Glutamatergic neuron (in vitro differentiated cells): ENCODE data around the gene VNN1. TPM values are rescaled to one million over a fixed set of nuclear protein-coding genes. Genes with fewer than 3 reads are reported as not detected.

Experiments used
- DNase-seq: peaks from one replicate; pipeline ENCODE4 v3.0.0; 2022
- H3K27ac Mint-ChIP-seq: one replicate; pipeline ENCODE4 v1.8.0; 2020; ENCODE audit warnings: mild to moderate bottlenecking, mixed read lengths, inconsistent platforms; ENCODE audit not compliant: unreplicated experiment
- H3K27me3 Mint-ChIP-seq: one replicate; pipeline ENCODE4 v1.8.0; 2020; ENCODE audit warnings: mild to moderate bottlenecking, moderate library complexity, mixed read lengths, inconsistent platforms; ENCODE audit not compliant: unreplicated experiment
- H3K36me3 Mint-ChIP-seq: one replicate; pipeline ENCODE4 v1.8.0; 2020; ENCODE audit warnings: mild to moderate bottlenecking, mixed read lengths, inconsistent platforms; ENCODE audit not compliant: unreplicated experiment
- H3K4me1 Mint-ChIP-seq: one replicate; pipeline ENCODE4 v1.8.0; 2020; ENCODE audit warnings: mild to moderate bottlenecking, low read depth, mixed read lengths, inconsistent platforms; ENCODE audit not compliant: unreplicated experiment
- H3K4me3 Mint-ChIP-seq: one replicate; pipeline ENCODE4 v1.8.0; 2020; ENCODE audit warnings: mild to moderate bottlenecking, mixed read lengths, inconsistent platforms; ENCODE audit not compliant: unreplicated experiment
- H3K9me3 Mint-ChIP-seq: one replicate; pipeline ENCODE4 v1.8.0; 2020; ENCODE audit warnings: mild to moderate bottlenecking, moderate library complexity, mixed read lengths, inconsistent platforms; ENCODE audit not compliant: unreplicated experiment
- total RNA-seq: library from RNA; stranded (reverse); fragmentation: NEBNext Ultra II Directional; extraction: Animal tissue kit (Norgen Biotek cat#: 25700); gene quantifications from one replicate; pipeline ENCODE4 v1.2.1, GENCODE V29; 2021; ENCODE audit not compliant: unreplicated experiment
- TF ChIP-seq, protein P1 (sequence below): fragments of 200-600 bp; sonication (generic); IDR thresholded peaks from one replicate; pipeline ENCODE4 v1.5.0; 2021; ENCODE audit not compliant: partially characterized antibody, unreplicated experiment

Gene VNN1
- total RNA-seq, 1 donor from 2014 or later: not detected

DNA sequence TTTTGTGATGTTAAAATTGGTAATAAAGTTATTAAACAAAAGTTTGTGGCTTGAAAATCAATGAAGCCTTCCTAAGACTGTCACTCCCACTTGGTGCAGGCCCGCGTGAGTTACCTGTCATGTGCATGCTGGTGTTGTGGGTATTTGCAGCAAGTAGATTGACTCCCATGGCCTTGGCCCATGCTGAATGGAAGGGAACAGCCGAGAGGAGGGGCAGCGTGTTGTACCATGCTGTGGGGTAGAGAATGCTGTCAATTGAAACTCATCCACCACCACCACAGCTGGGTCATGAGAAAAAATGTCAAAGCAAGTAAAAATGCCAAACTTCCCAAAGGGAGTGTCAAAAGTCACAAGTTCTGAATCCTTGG lies 12.7 kb upstream of the VNN1 start:
- H3K36me3 Mint-ChIP-seq: no peaks in the 10 kb centered on the region
- H3K4me3 Mint-ChIP-seq: no peak overlapping the region
- no peak overlapping the region for H3K27ac Mint-ChIP-seq
- peaks cover 2% of the 10 kb centered on the region for H3K27me3 Mint-ChIP-seq
- DNase-seq: no peak
- H3K9me3 Mint-ChIP-seq: no peaks in the 10 kb centered on the region
- TF ChIP-seq, protein P1, sequence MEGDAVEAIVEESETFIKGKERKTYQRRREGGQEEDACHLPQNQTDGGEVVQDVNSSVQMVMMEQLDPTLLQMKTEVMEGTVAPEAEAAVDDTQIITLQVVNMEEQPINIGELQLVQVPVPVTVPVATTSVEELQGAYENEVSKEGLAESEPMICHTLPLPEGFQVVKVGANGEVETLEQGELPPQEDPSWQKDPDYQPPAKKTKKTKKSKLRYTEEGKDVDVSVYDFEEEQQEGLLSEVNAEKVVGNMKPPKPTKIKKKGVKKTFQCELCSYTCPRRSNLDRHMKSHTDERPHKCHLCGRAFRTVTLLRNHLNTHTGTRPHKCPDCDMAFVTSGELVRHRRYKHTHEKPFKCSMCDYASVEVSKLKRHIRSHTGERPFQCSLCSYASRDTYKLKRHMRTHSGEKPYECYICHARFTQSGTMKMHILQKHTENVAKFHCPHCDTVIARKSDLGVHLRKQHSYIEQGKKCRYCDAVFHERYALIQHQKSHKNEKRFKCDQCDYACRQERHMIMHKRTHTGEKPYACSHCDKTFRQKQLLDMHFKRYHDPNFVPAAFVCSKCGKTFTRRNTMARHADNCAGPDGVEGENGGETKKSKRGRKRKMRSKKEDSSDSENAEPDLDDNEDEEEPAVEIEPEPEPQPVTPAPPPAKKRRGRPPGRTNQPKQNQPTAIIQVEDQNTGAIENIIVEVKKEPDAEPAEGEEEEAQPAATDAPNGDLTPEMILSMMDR: no peak
- H3K4me1 Mint-ChIP-seq: peaks cover 3% of the 10 kb centered on the region

DNA sequence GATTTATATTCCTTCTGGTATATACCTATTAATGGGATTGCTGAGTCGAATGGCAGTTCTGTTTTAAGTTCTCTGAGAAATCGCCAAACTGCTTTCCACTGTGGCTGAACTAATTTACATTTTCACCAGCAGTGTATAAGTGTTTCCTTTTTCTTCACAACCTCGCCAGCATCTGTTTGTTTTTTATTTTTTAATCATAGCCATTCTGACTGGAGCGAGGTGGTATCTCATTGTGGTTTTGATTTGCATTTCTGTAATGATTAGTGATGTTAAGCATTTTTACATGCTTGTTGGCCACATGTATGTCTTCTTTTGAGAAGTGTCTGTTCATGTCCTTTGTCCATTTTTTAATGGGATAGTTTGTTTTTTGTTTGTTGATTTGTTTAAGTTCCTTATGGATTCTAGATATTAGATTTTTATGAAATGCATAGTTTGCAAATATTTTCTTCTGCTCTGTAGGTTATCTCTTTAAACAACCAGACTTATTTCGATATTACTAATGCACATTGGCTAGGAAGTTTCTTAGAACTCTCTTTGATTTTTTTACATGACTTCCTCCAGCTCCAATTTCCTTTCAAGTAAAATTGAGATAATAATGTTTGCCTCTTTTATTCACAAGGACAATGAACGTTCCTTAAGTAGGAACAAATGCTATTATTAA lies 12.2 kb upstream of the VNN1 start:
- H3K36me3 Mint-ChIP-seq: no peaks in the 10 kb centered on the region
- no peak overlapping the region for H3K27ac Mint-ChIP-seq
- H3K9me3 Mint-ChIP-seq: no peaks in the 10 kb centered on the region
- peaks cover 2% of the 10 kb centered on the region for H3K27me3 Mint-ChIP-seq
- DNase-seq: no peak
- TF ChIP-seq, protein P1: no peak
- peaks cover 3% of the 10 kb centered on the region for H3K4me1 Mint-ChIP-seq
- H3K4me3 Mint-ChIP-seq: no peak overlapping the region

DNA sequence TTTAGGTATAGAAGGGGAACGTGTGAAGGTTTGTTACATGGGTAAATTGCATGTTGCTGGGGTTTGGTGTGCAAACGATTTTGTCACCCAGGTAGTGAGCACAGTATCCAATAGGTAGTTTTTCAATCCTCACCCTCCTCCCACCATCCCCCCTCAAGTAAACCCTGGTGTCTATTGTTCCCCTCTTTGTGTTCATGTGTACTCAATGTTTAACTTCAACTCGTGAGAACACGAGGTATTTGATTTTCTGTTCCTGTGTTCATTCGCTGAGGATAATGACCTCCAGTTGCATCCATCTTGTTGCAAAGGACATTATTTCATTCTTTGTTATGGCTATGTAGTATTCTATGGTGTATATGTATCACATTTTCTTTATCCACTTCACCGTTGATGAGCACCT lies 11.6 kb upstream of the VNN1 start:
- TF ChIP-seq, protein P1: no peak
- H3K27ac Mint-ChIP-seq: no peak overlapping the region
- no peaks in the 10 kb centered on the region for H3K36me3 Mint-ChIP-seq
- peaks cover 3% of the 10 kb centered on the region for H3K4me1 Mint-ChIP-seq
- no peak overlapping the region for H3K4me3 Mint-ChIP-seq
- DNase-seq: no peak
- H3K9me3 Mint-ChIP-seq: no peaks in the 10 kb centered on the region
- H3K27me3 Mint-ChIP-seq: peaks cover 2% of the 10 kb centered on the region

DNA sequence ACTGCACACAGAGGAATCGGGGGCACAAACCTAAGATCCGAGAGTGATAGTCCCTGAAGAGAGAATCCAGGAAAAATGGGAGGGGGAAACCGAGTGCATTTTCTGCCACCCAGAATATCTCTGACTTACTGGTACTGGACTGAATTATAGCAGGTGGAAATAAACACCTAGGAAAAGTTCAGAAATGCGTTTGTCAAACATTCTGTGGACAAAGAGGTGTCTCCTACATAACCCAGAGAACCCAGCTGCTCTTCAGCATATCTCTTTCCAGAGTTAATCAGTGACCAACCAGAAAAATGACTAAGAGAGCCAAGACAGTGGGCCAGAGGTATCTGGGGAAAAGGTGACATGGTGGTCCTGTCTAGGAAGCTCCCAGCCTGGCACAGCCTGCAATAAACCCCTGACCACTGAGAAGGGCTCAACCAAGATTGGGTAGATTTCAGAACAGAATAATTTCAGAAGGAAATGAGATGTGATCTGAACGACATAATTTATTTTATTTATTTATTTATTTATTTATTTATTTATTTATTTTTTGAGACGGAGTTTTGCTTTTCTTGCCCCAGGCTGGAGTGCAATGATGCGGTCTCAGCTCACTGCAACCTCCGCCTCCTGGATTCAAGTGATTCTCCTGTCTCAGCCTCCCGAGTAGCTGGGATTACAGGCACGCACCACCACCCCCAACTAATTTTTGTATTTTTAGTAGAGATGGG lies 6.0 kb upstream of the VNN1 start:
- peaks cover 2% of the 10 kb centered on the region for H3K27me3 Mint-ChIP-seq
- no peak overlapping the region for H3K4me3 Mint-ChIP-seq
- no peaks in the 10 kb centered on the region for H3K9me3 Mint-ChIP-seq
- DNase-seq: no peak
- H3K27ac Mint-ChIP-seq: no peak overlapping the region
- TF ChIP-seq, protein P1: no peak
- H3K4me1 Mint-ChIP-seq: no peaks in the 10 kb centered on the region
- no peaks in the 10 kb centered on the region for H3K36me3 Mint-ChIP-seq
